GM12878 (cell line): ENCODE results near the gene KCNA4. TPM values are rescaled to one million over a fixed set of nuclear protein-coding genes. Genes with fewer than 3 reads are reported as not detected.

Source experiments
- ATAC-seq: fragments of 200-7000 bp; cut with Tn5 transposase; 3 replicates; pipeline ENCODE4 v1.9.1; 2020; ENCODE audit warnings: mild to moderate bottlenecking, moderate library complexity
- BruUV-seq: library from RNA; stranded (reverse); fragments of 400-500 nt; replicated peaks from 2 replicates; lab custom pipeline; 2021; lab: Mats Ljungman, UMichigan
- CTCF ChIA-PET: fragments of 300-600 bp; sonication (Branson Sonifier 250); formaldehyde crosslinking; extraction: SDS; loops from one replicate; lab custom pipeline; 2021; ENCODE audit warnings: inconsistent platforms; lab: Yijun Ruan, JAX
- POLR2A ChIA-PET: fragments of 350-600 bp; formaldehyde crosslinking; extraction: SDS; loops from one replicate; lab custom pipeline; 2021; ENCODE audit warnings: inconsistent platforms; lab: Charles Lee
- RAD21 ChIA-PET: fragments of 300-600 bp; sonication (Branson Sonifier 250); formaldehyde crosslinking; loops from one replicate; lab custom pipeline; 2023; ENCODE audit warnings: antibody characterized with exemption; ENCODE audit not compliant: unreplicated experiment; lab: Charles Lee
- SMC1A ChIA-PET: fragments of 300-600 bp; sonication (Branson Sonifier 250); formaldehyde crosslinking; loops from one replicate; lab custom pipeline; 2023; ENCODE audit not compliant: unreplicated experiment, uncharacterized antibody; lab: Charles Lee
- DNase-seq: peaks from one replicate; pipeline ENCODE4 v3.0.0-alpha.2; 2011; ENCODE audit warnings: low read depth, low spot score
- FAIRE-seq: peaks from 3 replicates; lab custom pipeline; 2011; peaks lifted over from hg19 to GRCh38; lab: Jason Lieb, UNC
- H2AFZ ChIP-seq: 2 replicates; pipeline ENCODE4 v1.6.0; 2011; ENCODE audit warnings: low read depth, low read length, control low read depth; ENCODE audit not compliant: control insufficient read depth
- H3K27ac ChIP-seq: 2 replicates; pipeline ENCODE4 v1.5.1; 2011; ENCODE audit warnings: control low read depth; ENCODE audit not compliant: control insufficient read depth, insufficient read depth
- H3K27me3 ChIP-seq, 2 experiments: replicated peaks in 1 of 2; 2 replicates each; pipeline versions ENCODE4 v1.6.0 to v1.6.1; 2011; ENCODE audit warnings: low read length in 1 of 2; ENCODE audit not compliant: control insufficient read depth in 2 of 2, insufficient read depth in 2 of 2
- H3K36me3 ChIP-seq, 2 experiments: 2 replicates each; pipeline ENCODE4 v1.5.1; 2011; ENCODE audit warnings: low read length in 1 of 2; ENCODE audit not compliant: control insufficient read depth in 2 of 2, insufficient read depth in 2 of 2
- H3K4me1 ChIP-seq: 2 replicates; pipeline ENCODE4 v1.6.1; 2011; ENCODE audit warnings: mild to moderate bottlenecking, low read length, moderate library complexity, mixed read lengths; ENCODE audit not compliant: control insufficient read depth, insufficient read depth
- H3K4me2 ChIP-seq: 2 replicates; pipeline ENCODE4 v1.6.0; 2011; ENCODE audit warnings: control low read depth; ENCODE audit not compliant: control insufficient read depth, insufficient read depth
- H3K4me3 ChIP-seq: fragments of 200-600 bp; sonication (generic); 2 replicates; pipeline ENCODE4 v1.5.1; 2016
- H3K79me2 ChIP-seq: 2 replicates; pipeline ENCODE4 v1.6.0; 2011; ENCODE audit warnings: low read length; ENCODE audit not compliant: control insufficient read depth, insufficient read depth
- H3K9ac ChIP-seq: 2 replicates; pipeline ENCODE4 v1.8.0; 2011; ENCODE audit warnings: low read length, control low read depth, mixed read lengths; ENCODE audit not compliant: control insufficient read depth, insufficient read depth
- H3K9me3 ChIP-seq: replicated peaks from 3 replicates; pipeline ENCODE4 v1.5.1; 2011; ENCODE audit warnings: mild to moderate bottlenecking, low read length; ENCODE audit not compliant: control insufficient read depth, insufficient read depth
- H4K20me1 ChIP-seq: 2 replicates; pipeline ENCODE4 v1.6.0; 2011; ENCODE audit not compliant: control insufficient read depth, insufficient read depth
- BCLAF1 ChIP-seq: fragments of 450-650 bp; IDR thresholded peaks from 2 replicates; pipeline ENCODE4 v1.6.1; 2017; ENCODE audit warnings: antibody characterized with exemption, mild to moderate bottlenecking, moderate library complexity
- CEBPZ ChIP-seq: fragments of 150-350 bp; IDR thresholded peaks from 2 replicates; pipeline ENCODE4 v1.6.1; 2016; ENCODE audit warnings: low read depth, low read length
- EP300 ChIP-seq, 2 experiments: fragments of 150-350 bp in 1 of 2; IDR thresholded peaks; 2 replicates each; pipeline ENCODE4 v1.6.1; 2011 to 2012; ENCODE audit warnings: low read depth in 2 of 2, low read length in 2 of 2, borderline replicate concordance in 1 of 2, improper control_type of control experiment in 1 of 2, inconsistent platforms in 1 of 2; ENCODE audit not compliant: control insufficient read depth in 1 of 2
- IKZF1 ChIP-seq: fragments of 450-650 bp; conservative IDR thresholded peaks from 2 replicates; pipeline ENCODE4 v1.6.1; 2017; ENCODE audit warnings: antibody characterized with exemption, mild to moderate bottlenecking
- JUNB ChIP-seq: IDR thresholded peaks from 2 replicates; pipeline ENCODE4 v1.6.1; 2016; ENCODE audit warnings: antibody characterized with exemption, mild to moderate bottlenecking
- KLF5 ChIP-seq: fragments of 450-650 bp; IDR thresholded peaks from 2 replicates; pipeline ENCODE4 v1.6.1; 2014; ENCODE audit warnings: mild to moderate bottlenecking; ENCODE audit not compliant: partially characterized antibody
- MAX ChIP-seq: IDR thresholded peaks from 2 replicates; pipeline ENCODE4 v1.6.1; 2012; ENCODE audit warnings: low read depth, low read length, improper control_type of control experiment
- MEF2A ChIP-seq: IDR thresholded peaks from 2 replicates; pipeline ENCODE4 v1.6.1; 2011; ENCODE audit warnings: low read depth, mild to moderate bottlenecking, low read length, moderate library complexity; ENCODE audit not compliant: insufficient read depth
- MLLT1 ChIP-seq: fragments of 450-650 bp; IDR thresholded peaks from 2 replicates; pipeline ENCODE4 v1.6.1; 2016; ENCODE audit warnings: mild to moderate bottlenecking
- NR2C2 ChIP-seq: IDR thresholded peaks from 2 replicates; pipeline ENCODE4 v1.6.1; 2011; ENCODE audit warnings: borderline replicate concordance, low read depth; ENCODE audit not compliant: control insufficient read depth, insufficient read length
- PML ChIP-seq: IDR thresholded peaks from 2 replicates; pipeline ENCODE4 v1.6.1; 2012; ENCODE audit warnings: low read length, inconsistent platforms
- POLR2A ChIP-seq: IDR thresholded peaks from 2 replicates; pipeline ENCODE4 v1.6.1; 2011; ENCODE audit warnings: low read depth, mild to moderate bottlenecking, low read length
- SKIL ChIP-seq: fragments of 450-650 bp; IDR thresholded peaks from 2 replicates; pipeline ENCODE4 v1.6.1; 2017; ENCODE audit warnings: mild to moderate bottlenecking, low read depth, inconsistent platforms; ENCODE audit not compliant: poor library complexity, severe bottlenecking
- SREBF2 ChIP-seq: IDR thresholded peaks from 2 replicates; pipeline ENCODE4 v1.6.1; 2012; ENCODE audit warnings: mild to moderate bottlenecking, low read length
- TCF12 ChIP-seq: IDR thresholded peaks from 2 replicates; pipeline ENCODE4 v1.6.1; 2011; ENCODE audit warnings: low read depth, mild to moderate bottlenecking, low read length
- WGBS: methylation state at CpG from one replicate; pipeline ENCODE4 v1.1.6; 2016; ENCODE audit warnings: low lambda C conversion rate; ENCODE audit not compliant: insufficient replicate concordance, insufficient coverage; ENCODE audit errors: missing lambda C conversion rate; 5-methylcytosine and 5-hydroxymethylcytosine counted together
- in situ Hi-C: fragments of 300-500 bp; cut with MboI; formaldehyde crosslinking; loops from 9 replicates; pipeline ENCODE4 v1.14.3; 2018; ENCODE audit warnings: mixed read lengths
- intact Hi-C: fragments of 100-400 bp; cut with micrococcal nuclease; formaldehyde crosslinking; loops from one replicate; pipeline ENCODE4 v1.14.2; 2022; ENCODE audit not compliant: unreplicated experiment
- polyA plus RNA-seq, 11 experiments: library from polyadenylated mRNA; depleted of rRNA in 4 of 11; unstranded in 6 of 11; stranded (reverse) in 5 of 11; fragments of >200 nt; fragmentation: Nextera tagmentation in 4 of 11; fragmentation: Illumina TruSeq in 1 of 11; extraction: Ambion mirVana in 4 of 11; extraction: Trizol in 1 of 11; gene quantifications; 1 replicate in 1 of 11; 2 replicates in 10 of 11; pipeline versions ENCODE4 v1.2.1 to v1.2.3, GENCODE V29; 2011 to 2016; ENCODE audit warnings: inconsistent platforms in 2 of 11, missing spikeins in 2 of 11, low read depth in 1 of 11
- total RNA-seq, 4 experiments: library from RNA; depleted of rRNA in 3 of 4; stranded (reverse); fragments of >200 nt in 3 of 4; fragmentation: Illumina TruSeq in 1 of 4; extraction: Trizol in 1 of 4; gene quantifications; 2 replicates each; pipeline versions ENCODE4 v1.2.1 to v1.2.3, GENCODE V29; 2013 to 2021

Gene KCNA4
- total and polyA plus RNA-seq, 10 of the 15 experiments (the other 5 are each of a cell fraction or from before 2014, with no cell fraction given) = not detected

GRCh38 chr11:30045144-30045543 is 28.3 kb upstream of the KCNA4 start:
- no peaks in the 10 kb centered on the region for H3K27me3 ChIP-seq
- H3K9me3 ChIP-seq = no peaks in the 10 kb centered on the region
- WGBS = 22% methylated on average over 6 of the region's 6 CpGs
- ChIA-PET RAD21 (no interaction called here), CTCF (no interaction called here), POLR2A (no interaction called here), SMC1A (no interaction called here)
- no peak overlapping the region for H3K4me3 ChIP-seq
- no peak overlapping the region for H3K9ac ChIP-seq
- H2AFZ ChIP-seq = no peak overlapping the region
- DNase-seq (no peak), FAIRE-seq (no peak), ATAC-seq (no peak)
- H3K4me2 ChIP-seq = no peak overlapping the region
- intact Hi-C loops = no loop called here
- no peaks in the 10 kb centered on the region for H3K4me1 ChIP-seq
- BruUV-seq = no TSS peak
- in situ Hi-C loops = no loop called here
- H3K36me3 ChIP-seq = no peaks in the 10 kb centered on the region
- H3K79me2 ChIP-seq = no peaks in the 10 kb centered on the region
- H3K27ac ChIP-seq = no peak overlapping the region
- H4K20me1 ChIP-seq = no peaks in the 10 kb centered on the region
- TF ChIP-seq JUNB = no peak
- TF ChIP-seq EP300 (IDR thresholded peaks at IDR 0.05; ENCODE audit: borderline replicate concordance in 1 of 2, control insufficient read depth in 1 of 2, low read depth in 2 of 2, low read length in 2 of 2) = no peak
- no peak for TF ChIP-seq POLR2A
- TF ChIP-seq MAX = no peak
- no peak for TF ChIP-seq SKIL
- TF ChIP-seq MLLT1 = no peak
- TF ChIP-seq SREBF2 = no peak
- TF ChIP-seq IKZF1 = no peak
- no peak for TF ChIP-seq NR2C2
- no peak for TF ChIP-seq TCF12
- TF ChIP-seq CEBPZ = no peak
- TF ChIP-seq KLF5 = no peak
- no peak for TF ChIP-seq BCLAF1
- no peak for TF ChIP-seq MEF2A
- TF ChIP-seq PML = no peak
